Breast epithelium (tissue), 4 donors: ENCODE results near the gene PSMD5. TPM values are rescaled to one million over a fixed set of nuclear protein-coding genes. Genes with fewer than 3 reads are reported as not detected.

Experiments used
- DNase-seq, 2 donors: peaks; one replicate each; pipeline ENCODE4 v3.0.0-alpha.2; 2019; ENCODE audit warnings: low spot score in 2 of 2
- H3K27ac ChIP-seq, 2 donors: fragments of 200-600 bp; sonication (generic) in 1 of 2; one replicate each; pipeline ENCODE4 v1.5.1; 2016 to 2019; ENCODE audit warnings: mild to moderate bottlenecking in 1 of 2
- H3K27me3 ChIP-seq, 2 donors: fragments of 200-600 bp; sonication (generic) in 1 of 2; one replicate each; pipeline versions ENCODE4 v1.5.1 to v1.6.0; 2017 to 2019; ENCODE audit warnings: control low read depth in 1 of 2, mild to moderate bottlenecking in 1 of 2
- H3K36me3 ChIP-seq: fragments of 200-600 bp; one replicate; pipeline ENCODE4 v1.5.1; 2019
- H3K4me1 ChIP-seq, 2 donors: fragments of 200-600 bp; sonication (generic); one replicate each; pipeline ENCODE4 v1.5.1; 2016 to 2019; ENCODE audit warnings: control low read depth in 1 of 2
- H3K4me3 ChIP-seq, 3 donors: fragments of 200-600 bp; sonication (generic); 1 replicate in 2 of 3; 2 replicates in 1 of 3; pipeline ENCODE4 v1.5.1; 2016 to 2019; ENCODE audit warnings: mild to moderate bottlenecking in 3 of 3, moderate library complexity in 2 of 3
- H3K9me3 ChIP-seq, 2 donors: fragments of 200-600 bp; sonication (generic) in 1 of 2; one replicate each; pipeline ENCODE4 v1.5.1; 2016 to 2019; ENCODE audit warnings: control low read depth in 1 of 2
- CTCF ChIP-seq, 3 donors: fragments of 450-650 bp; IDR thresholded peaks; one replicate each; pipeline ENCODE4 v1.5.1; 2016 to 2017; ENCODE audit warnings: antibody characterized with exemption in 3 of 3, mild to moderate bottlenecking in 3 of 3, moderate library complexity in 3 of 3
- POLR2A ChIP-seq: fragments of 450-650 bp; IDR thresholded peaks from one replicate; pipeline ENCODE4 v1.6.1; 2016; ENCODE audit warnings: antibody characterized with exemption, mild to moderate bottlenecking, moderate library complexity
- POLR2AphosphoS5 ChIP-seq, 3 donors: sonication (generic); formaldehyde crosslinking; IDR thresholded peaks; one replicate each; pipeline ENCODE4 v1.6.1; 2017; ENCODE audit warnings: antibody characterized with exemption in 3 of 3
- intact Hi-C: fragments of 100-400 bp; cut with DNase I; formaldehyde crosslinking; loops from one replicate; pipeline ENCODE4 v1.15.1; 2023; ENCODE audit warnings: low total_unique reads
- total RNA-seq, 3 donors: library from RNA; depleted of rRNA; stranded (reverse); fragments of >200 nt; gene quantifications; one replicate each; pipeline ENCODE4 v1.1.0, GENCODE V29; 2016

Gene PSMD5
- total RNA-seq, 3 donors from 2014 or later: 48.3 to 54.1 (median 50.3) TPM

- no peaks in the 10 kb centered on the region for H3K36me3 ChIP-seq
- intact Hi-C loops: no loop called here
- no peak for TF ChIP-seq POLR2AphosphoS5 (IDR thresholded peaks at IDR 0.05)
- no peak for TF ChIP-seq CTCF (IDR thresholded peaks at IDR 0.05)
- no peak for TF ChIP-seq POLR2A
- no peak overlapping the region for H3K4me3 ChIP-seq
- H3K27ac ChIP-seq: no peak overlapping the region
- H3K9me3 ChIP-seq: no peaks in the 10 kb centered on the region
- no peaks in the 10 kb centered on the region for H3K4me1 ChIP-seq
- no peaks in the 10 kb centered on the region for H3K27me3 ChIP-seq
- DNase-seq: no peak
These were observed 19.2 kb upstream of the PSMD5 start for GRCh38 chr9:120861935-120862334.

- TF ChIP-seq POLR2A: no peak
- TF ChIP-seq POLR2AphosphoS5 (IDR thresholded peaks at IDR 0.05): no peak
- no peak for TF ChIP-seq CTCF (IDR thresholded peaks at IDR 0.05)
- no peaks in the 10 kb centered on the region for H3K4me1 ChIP-seq
- H3K36me3 ChIP-seq: no peaks in the 10 kb centered on the region
- no peak overlapping the region for H3K27ac ChIP-seq
- H3K9me3 ChIP-seq: no peaks in the 10 kb centered on the region
- DNase-seq: no peak
- H3K27me3 ChIP-seq: no peaks in the 10 kb centered on the region
- intact Hi-C loops: no loop called here
- H3K4me3 ChIP-seq: no peak overlapping the region
These were observed 17.4 kb upstream of the PSMD5 start for GRCh38 chr9:120860083-120860482.

GRCh38 chr9:120859361-120859760, 16.6 kb upstream of the PSMD5 start:
- H3K9me3 ChIP-seq: no peaks in the 10 kb centered on the region
- no peaks in the 10 kb centered on the region for H3K4me1 ChIP-seq
- intact Hi-C loops: no loop called here
- DNase-seq: no peak
- TF ChIP-seq CTCF (IDR thresholded peaks at IDR 0.05) (no peak), POLR2A (no peak), POLR2AphosphoS5 (IDR thresholded peaks at IDR 0.05) (no peak)
- no peaks in the 10 kb centered on the region for H3K36me3 ChIP-seq
- no peak overlapping the region for H3K27ac ChIP-seq
- no peak overlapping the region for H3K4me3 ChIP-seq
- no peaks in the 10 kb centered on the region for H3K27me3 ChIP-seq

- no peaks in the 10 kb centered on the region for H3K36me3 ChIP-seq
- H3K4me1 ChIP-seq: no peaks in the 10 kb centered on the region
- H3K4me3 ChIP-seq: no peak overlapping the region
- no peak for DNase-seq
- no peaks in the 10 kb centered on the region for H3K27me3 ChIP-seq
- H3K27ac ChIP-seq: no peak overlapping the region
- TF ChIP-seq POLR2A (no peak), CTCF (IDR thresholded peaks at IDR 0.05) (no peak), POLR2AphosphoS5 (IDR thresholded peaks at IDR 0.05) (no peak)
- H3K9me3 ChIP-seq: no peaks in the 10 kb centered on the region
- intact Hi-C loops: no loop called here
These were observed 15.2 kb upstream of the PSMD5 start for GRCh38 chr9:120857902-120858301.

GRCh38 chr9:120857481-120857880, 14.8 kb upstream of the PSMD5 start:
- Histone ChIP-seq H3K9me3 (no peaks in the 10 kb centered on the region), H3K4me1 (no peaks in the 10 kb centered on the region), H3K36me3 (no peaks in the 10 kb centered on the region), H3K27me3 (no peaks in the 10 kb centered on the region), H3K4me3 (no peak overlapping the region), H3K27ac (peak overlapping the region in 1 of 2 donors; percentile 13)
- intact Hi-C loops: no loop called here
- DNase-seq: no peak
- no peak for TF ChIP-seq POLR2AphosphoS5 (IDR thresholded peaks at IDR 0.05)
- no peak for TF ChIP-seq POLR2A
- no peak for TF ChIP-seq CTCF (IDR thresholded peaks at IDR 0.05)
